ENCODE data around the gene FGB.

Gene FGB

DNA sequence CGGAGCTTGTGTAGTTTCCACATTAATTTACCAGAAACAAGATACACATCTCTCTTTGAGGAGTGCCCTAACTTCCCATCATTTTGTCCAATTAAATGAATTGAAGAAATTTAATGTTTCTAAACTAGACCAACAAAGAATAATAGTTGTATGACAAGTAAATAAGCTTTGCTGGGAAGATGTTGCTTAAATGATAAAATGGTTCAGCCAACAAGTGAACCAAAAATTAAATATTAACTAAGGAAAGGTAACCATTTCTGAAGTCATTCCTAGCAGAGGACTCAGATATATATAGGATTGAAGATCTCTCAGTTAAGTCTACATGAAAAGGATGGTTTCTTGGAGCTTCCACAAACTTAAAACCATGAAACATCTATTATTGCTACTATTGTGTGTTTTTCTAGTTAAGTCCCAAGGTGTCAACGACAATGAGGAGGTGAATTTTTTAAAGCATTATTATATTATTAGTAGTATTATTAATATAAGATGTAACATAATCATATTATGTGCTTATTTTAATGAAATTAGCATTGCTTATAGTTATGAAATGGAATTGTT lies at the start of gene FGB:
Gene FGB (plus strand): TSS at position 315 of the 558 bp plus-strand sequence. CDS start 8 bp downstream, at position 323.
- no peak for DNase-seq

DNA sequence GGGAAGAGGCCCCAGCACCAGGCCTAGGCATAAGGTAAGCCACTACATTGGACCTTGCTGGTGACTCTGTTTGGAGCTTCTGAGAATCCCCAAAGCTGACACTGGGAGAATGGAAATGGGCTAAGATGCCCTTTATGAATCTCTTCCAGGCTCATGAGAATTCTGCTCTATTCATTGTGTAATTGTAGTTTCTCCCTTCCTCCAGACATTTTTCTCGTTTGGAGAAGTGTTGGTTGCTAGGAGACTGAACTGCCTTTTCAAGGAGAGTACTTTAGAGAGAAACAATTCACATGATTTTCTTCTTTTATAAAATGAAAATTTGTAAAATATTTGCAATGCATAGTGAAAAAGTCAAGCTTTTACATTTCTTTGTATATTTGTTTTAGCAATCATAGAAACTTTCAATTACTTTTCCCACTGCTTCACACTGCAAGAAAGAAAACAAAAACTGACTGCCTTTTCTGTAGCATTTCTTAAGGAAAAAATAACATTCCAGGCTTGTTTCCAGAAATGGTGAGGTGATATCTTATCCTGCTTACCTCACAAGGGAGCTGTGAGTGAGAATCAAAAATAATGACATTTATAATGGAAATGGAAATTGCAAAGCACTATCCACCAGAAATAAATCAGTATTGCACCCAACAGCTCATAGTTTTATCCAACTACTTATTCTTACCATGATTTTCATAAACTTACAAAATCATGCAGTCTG lies 46.3 kb upstream of the FGB start:
- no peak for DNase-seq

DNA sequence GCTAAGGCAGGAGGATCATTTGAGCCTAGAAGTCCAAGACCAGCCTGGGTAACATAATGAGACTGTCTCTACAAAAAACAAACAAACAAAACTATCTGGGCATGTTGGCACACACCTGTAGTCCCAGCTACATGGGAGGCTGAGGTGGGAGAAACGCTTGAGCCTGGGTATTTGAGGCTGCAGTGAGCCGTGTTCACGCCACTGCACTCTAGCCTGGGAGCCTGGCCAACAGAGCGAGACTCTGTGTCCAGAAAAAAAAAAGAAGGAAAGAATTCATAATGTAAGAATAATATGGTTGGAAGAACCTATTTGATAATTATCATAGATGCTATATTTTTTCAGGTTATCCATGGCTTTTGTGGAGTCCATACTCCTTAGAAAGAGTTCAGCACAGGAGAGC lies 45.2 kb upstream of the FGB start:
- no peak for DNase-seq

DNA sequence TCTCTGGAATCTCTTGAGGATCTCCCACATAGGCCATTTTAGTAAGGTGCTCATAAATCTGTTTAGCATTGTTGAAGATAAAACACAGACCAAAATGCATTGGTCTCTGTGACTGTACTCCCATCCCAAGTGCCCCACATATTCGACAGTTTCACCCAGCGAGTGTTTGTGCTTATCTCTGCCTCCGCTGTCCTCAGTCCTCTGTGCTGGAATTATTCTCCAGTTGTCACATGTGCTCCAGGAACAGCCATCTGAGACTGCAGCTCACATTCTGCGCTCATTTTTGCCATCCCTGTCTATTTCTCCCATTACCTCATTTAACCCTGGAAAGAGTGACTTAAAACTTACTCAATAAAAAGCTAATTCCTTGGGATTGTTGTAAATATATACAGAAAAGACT lies 43.6 kb upstream of the FGB start:
- no peak for DNase-seq

DNA sequence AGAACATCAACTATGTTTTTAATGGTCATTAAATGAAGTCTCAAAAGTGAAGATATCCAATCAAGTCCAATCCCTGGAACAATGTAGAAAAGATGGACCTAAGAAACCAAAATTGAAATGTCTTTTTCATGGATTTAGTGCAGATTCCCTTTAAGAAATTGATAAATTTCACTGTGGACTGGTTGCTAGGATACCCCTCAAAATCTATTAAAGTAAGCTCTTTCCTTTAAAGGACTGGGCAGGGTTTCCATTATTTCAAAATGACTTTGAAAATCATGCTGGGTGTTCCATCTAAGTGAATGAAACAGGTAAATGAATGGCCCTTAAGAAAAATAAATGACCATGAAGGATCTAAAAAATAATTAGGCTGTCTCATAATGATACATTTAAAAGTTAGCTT lies 41.2 kb upstream of the FGB start:
- DNase-seq, result no peak

DNA sequence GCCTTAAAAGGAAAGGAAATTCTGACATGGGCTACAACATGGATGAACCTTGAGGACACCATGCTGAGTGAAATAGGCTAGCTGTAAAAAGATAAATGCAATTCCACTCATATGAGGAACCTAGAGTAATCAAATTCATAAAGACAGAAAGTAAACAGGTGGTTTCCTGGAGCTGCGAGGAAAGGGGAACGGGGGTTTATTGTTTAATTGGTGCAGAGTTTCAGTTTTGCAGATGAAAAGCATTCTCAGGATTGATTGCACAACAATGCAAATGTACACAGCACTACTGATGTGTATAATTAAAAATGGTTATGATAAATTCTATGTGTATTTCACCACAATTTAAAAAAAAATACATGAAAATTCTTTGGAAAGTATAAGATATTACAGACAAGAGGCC lies 36.7 kb upstream of the FGB start:
- no peak for DNase-seq

DNA sequence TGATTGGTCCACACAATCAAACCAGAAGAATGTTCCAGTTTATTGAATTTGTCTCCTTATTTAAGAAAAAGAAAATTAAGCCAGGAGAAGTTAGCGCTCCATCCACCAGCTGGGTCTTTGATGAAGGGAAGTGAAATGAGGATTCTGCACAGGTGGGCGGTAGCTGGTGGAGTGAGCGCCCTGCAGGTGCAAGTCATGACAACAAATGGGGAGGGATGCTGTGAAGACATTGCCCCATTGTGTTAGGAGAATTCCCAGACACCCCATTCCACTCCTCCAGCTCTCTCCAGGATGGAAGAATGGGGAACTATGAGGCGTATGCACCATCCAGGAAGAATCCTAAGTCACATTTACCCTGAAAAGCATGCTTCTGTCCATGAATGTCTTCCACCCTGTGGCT lies 35.5 kb upstream of the FGB start:
- DNase-seq, result no peak

DNA sequence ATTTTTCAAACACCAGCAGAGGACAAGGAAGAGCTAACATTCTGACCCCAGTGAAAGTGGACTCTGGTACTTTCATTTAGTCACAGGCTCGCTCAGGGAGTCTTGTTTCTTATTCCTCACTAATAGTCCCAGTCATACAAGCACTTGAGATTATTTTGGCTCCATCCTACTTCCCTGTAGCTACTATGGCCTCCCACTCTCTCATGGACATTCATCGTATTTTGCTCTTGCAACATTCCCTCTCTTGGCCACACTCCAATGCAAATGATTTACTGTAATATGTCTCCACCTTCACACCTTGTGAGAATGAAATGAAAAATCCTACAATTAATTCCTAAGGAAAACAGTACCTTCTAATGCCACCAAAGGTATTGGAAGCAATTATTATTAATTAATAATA lies 33.9 kb upstream of the FGB start:
- DNase-seq, result no peak

DNA sequence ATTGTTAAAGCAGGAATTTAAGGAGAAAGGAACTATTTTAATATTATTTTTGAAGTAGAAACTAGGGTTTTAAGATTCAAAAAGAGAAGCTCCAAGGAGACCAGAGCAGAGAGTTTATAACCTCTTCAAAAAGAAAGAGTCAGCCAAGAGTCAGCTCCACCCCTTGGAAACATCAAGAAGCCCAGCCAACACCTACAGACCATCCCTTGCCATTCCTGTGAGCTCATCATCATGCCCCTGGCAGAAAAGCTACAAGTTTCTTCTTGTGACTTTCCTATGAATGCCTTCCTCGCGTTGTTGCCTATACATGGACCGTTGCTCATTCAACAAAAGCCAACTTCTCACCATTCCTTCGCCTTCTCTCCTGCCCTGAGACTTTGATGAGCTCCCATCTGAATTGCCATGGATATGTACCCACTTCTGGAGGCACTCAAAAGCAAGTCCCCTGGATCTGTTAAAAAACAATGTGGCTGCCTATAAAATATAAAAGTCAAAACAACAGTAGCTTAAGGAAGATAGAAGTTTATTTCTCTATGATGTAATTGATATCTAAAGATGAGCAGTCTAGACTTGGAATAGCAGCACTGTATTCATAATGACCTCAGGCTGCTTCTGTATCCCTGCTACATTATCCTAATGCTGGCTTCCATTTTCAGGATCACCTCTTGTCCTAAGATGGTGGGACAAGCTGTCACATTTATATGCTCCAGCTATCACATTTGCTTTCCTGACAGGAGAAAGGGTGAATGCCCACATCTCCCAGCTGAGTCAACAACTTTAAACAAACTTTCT lies 32.9 kb upstream of the FGB start:
- DNase-seq, result no peak

DNA sequence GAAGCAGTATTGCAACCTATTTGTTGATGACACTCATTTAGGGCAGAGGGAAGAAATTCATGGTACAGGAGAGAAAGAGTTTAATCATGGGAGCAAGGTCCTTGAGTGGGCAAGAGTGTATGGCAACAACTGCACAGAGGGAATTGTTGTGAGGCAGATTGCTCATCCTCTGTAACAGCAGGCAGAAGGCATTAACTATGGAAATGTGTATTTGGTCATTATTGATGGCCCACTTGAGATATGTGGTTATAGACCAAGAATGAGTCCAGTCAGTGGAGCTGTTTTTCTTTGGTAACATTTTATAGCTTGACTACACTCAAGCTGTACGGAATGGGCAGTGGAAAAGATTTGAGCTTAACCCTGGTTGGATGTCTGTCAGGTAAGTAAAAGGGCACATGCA lies 28.5 kb upstream of the FGB start:
- no peak for DNase-seq

DNA sequence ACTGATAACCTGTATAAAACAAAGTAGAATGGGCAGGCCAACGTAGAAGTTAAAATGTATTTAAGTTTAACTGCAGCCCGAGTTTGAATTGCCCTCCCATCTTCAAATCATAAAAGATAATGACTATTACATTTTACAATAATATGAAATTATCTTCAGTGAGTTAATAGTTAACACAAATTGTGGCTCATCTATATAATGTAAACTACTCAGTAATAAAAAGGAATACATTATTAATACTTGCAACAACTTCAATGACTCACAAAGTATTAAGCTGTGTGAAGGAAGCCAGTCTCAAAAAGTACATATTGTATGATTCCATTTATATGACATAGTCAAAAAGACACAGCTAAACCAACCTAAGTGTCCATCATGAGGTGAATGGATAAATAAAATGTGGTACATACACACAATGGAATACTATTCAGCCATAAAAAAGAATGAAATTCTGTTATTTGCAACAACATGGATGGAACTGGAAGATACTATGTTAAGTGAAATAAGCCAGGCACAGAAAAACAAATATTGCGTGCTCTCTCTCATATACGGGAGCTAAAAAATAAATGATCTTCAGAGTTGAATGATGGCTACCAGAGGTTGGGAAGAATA lies 20.4 kb upstream of the FGB start:
- DNase-seq, result no peak

DNA sequence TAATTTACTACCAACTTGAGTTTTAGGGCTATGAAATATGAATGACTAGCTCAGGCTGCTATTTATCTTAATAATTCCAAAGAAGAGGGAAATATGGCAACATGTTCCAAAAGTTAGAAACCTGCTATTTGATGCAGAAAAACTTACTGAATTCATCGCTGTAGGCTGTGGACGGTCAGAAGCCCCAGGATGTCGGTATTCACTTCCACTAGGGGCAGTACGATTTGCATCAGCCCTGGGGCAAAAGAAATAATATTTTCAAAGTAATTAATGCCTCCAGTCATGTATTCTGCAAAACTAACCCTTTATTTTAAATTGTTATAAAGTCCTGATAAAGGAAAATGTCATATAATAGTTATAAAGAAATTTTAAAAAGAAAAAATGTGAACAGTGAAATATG lies 17.1 kb upstream of the FGB start:
- DNase-seq, result no peak

DNA sequence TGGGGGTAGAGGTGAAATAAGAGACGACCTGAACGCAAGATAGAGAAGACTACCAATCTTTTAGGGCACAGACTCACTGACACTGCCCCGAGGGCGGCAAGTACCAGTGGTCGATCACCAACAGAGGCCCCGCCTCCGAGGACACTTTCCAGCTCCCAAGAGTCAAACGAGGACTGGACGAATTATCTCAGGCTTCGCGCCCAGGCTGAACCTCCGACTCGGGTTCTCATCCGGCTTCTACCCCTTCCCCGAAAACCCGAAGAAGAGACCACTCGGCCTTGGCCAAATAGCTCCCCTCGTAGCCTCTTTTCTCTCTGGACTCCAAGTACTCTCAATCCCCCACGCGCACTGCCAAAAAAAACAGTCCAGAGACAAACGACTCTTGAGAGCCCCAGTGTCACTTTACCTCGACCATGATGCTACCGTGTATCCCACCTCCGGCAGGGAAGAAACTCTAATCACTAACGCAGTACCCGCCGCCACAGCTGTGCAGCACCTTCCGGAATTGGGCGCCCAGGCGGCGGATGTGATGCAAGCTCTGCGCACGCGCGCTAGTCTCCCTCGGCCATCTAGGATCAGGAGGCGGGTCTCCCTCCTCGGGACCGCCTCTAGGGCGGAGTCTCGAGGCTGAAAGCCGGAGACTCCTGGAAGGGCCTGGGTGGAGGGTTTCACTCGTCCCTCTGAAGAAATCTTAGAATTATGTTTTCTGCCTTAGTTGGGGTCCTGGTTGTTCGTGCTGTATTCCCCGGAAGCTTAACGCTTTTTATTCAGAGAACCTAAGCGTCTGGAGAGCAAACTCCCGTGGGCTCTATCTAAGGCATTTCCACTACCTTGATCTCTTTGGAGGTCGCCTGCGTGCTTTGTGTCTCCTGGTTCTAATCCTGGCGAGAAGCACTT lies 12.7 kb upstream of the FGB start, which contains the start of gene PLRG1:
Gene PLRG1 (minus strand): TSS at position 507 of the 897 bp plus-strand sequence. CDS start 92 bp downstream, at position 415.
- DNase-seq, result peak; percentile 66

DNA sequence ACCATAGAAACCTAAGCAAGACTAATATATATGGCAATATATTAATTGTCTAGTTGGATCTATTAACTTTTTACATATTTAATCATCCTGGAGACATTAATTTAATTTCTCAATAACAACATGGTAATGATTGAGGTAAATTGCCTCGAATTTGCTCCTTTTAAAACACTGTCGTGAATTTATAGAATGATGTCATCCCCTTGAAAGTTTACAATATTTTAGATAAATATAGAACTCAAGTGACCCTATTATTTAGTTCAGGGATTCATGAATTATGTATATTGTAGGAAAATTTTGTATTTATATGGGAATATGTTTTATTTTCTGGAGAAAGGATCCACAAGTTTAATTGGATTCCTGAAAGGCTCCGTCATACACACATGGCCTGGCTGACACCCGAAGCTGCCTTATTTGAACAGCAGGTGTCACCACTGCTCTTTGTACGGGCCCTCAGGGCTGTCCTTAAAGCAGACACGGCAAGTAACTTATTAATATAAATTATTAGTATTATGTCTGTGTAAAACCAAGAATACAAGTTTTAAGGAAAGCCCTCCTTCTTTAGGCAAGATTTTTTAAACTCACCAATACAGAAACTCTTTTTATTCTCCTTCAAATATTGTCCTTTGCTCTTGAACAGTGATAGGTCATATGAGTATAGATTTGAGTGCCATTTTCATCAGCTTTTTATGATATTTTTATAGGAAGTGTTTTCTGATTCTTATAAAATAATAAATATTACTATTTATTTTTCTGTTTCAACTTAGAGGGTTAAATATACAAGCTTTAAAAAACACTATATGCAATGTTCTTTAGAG lies 10.7 kb upstream of the FGB start:
- peak; percentile 39 for DNase-seq

DNA sequence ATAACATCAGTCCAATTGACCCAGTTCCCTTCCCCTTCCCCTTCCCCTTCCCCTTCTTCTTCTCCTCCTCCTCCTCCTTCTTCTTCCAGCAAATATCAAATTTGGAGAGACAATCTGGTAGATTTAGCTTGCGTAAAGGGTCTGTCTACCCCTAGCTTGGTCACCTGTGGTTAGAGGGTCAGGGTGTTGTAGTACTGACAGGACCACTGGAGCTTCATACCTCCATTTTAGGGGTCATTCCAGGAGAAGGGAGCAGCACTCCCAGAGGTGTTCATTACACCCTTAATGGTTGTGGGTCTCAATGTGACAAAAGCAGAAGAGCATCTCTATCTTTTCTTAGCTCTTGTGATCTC lies 3.7 kb upstream of the FGB start:
- DNase-seq, result no peak

DNA sequence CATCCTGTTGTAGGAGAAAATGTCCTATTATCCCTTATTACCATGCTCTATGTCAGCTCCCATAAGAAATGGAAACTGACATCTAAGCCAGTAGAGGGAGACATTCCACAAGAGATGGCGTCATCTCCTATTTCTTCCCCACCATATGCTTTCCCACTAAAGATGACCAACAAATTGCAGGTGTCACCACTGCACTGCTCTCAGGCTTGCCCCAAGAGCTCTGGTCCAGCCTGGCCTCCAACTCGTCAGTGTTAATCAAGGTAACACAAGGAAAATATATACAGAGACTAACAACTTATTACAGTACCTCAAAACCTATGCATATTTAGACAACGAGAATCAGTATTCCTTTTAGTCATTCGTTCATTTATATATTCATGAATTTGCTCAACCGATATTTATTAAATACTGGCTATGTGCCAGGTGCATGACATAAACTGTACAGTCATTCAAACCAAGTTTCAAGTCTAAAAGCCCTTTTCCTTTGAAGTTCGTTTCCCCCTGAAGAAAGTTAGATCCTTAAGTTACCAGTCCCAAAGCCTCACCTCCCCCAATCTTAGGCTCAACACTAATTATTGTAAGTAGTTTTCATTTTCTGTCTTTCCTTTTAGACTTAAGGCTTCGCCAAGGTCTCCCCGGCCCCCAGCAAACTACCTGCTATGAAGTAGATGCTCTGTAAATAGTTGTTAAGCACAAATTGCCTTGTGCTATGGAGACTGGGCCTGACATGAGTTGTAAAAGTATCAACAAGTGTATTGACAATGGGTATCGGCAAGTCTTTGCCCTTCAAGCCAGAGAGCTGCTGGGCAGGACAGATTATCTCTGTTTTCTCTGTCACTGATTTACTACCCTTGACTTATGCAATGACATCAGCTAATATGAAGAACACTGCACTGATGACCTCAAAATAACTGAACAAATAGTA lies 3.1 kb upstream of the FGB start:
- DNase-seq, result no peak

DNA sequence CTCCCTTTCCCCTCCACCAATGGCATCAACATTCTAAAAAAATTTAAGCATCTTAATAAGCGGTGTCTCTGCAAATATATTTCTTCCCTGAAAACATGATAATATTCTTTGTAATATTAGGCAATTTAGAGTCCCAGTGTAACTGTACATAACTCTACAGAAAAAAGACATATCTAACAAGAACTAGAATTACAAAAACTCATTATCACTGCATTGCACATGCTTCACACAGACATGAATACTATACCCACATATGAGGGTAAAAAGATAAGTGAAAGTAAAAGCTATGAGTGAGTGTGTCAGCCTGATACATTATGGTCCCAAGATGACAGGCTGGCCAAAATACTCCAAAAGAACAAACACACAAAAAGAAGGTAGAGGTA lies 2.4 kb upstream of the FGB start:
- DNase-seq, result no peak

DNA sequence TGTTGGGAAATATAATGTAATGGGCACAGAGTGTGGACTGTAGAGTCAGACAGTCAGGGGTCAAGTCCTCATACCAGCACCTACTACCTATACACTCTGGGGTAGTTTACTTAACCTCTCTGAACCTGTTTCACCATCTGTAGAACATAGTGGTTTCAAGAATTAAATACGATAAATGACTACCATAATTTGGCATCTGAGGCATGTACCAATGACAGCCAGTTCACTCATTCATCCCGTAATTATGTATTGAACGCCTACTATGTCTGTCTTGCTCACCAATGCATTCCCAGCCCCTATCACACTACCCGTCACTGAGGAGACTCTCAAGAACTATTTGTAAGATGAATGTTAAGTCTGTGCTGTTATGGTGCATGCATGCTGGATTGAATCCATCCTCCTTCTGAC lies 2.0 kb upstream of the FGB start:
- no peak for DNase-seq

DNA sequence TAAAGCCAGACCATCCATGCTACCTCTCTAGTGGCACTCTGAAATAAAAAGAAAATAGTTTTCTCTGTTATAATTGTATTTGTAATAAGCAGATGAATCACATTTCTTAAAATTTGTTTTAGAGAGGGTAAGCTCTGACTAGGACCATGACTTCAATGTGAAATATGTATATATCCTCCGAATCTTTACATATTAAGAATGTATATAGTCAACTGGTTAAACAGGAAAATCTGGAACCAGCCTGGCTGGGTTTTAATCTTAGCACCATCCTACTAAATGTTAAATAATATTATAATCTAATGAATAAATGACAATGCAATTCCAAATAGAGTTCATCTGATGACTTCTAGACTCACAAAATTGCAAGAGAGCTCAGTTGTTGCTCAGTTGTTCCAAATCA lies 1.5 kb downstream of the FGB start:
- DNase-seq, result no peak

DNA sequence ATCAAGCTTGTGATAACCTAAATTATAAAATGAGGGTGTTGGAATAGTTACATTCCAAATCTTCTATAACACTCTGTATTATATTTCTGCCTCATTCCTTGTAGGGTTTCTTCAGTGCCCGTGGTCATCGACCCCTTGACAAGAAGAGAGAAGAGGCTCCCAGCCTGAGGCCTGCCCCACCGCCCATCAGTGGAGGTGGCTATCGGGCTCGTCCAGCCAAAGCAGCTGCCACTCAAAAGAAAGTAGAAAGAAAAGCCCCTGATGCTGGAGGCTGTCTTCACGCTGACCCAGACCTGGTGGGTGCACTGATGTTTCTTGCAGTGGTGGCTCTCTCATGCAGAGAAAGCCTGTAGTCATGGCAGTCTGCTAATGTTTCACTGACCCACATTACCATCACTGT lies 2.9 kb downstream of the FGB start:
- no peak for DNase-seq
